Mesenchymal stem cell (in vitro differentiated cells and primary cell): ENCODE measurements around the gene ST7.

Experiments used
- DNase-seq: peaks from one replicate; pipeline ENCODE4 v3.0.0-alpha.2; 2013
- H2AFZ ChIP-seq: one replicate; pipeline ENCODE4 v1.6.1; 2013; ENCODE audit warnings: low read depth, mild to moderate bottlenecking, control low read depth, inconsistent platforms, low read length, moderate library complexity
- H2AK5ac ChIP-seq: 2 replicates; pipeline ENCODE4 v1.6.1; 2013; ENCODE audit warnings: low read length, moderate library complexity, mild to moderate bottlenecking, inconsistent platforms; ENCODE audit not compliant: severe bottlenecking
- H2BK120ac ChIP-seq: one replicate; pipeline ENCODE4 v1.6.1; 2013; ENCODE audit warnings: low read depth, mild to moderate bottlenecking, inconsistent platforms, low read length, moderate library complexity
- H2BK12ac ChIP-seq, 2 experiments: one replicate each; pipeline ENCODE4 v1.6.1; 2013; ENCODE audit warnings: inconsistent platforms in 2 of 2, low read length in 2 of 2, mild to moderate bottlenecking in 2 of 2, moderate library complexity in 2 of 2, control low read depth in 1 of 2
- H2BK15ac ChIP-seq: one replicate; pipeline ENCODE4 v1.6.1; 2013; ENCODE audit warnings: mild to moderate bottlenecking, low read depth, inconsistent platforms; ENCODE audit not compliant: poor library complexity, severe bottlenecking
- H2BK5ac ChIP-seq: 2 replicates; pipeline ENCODE4 v1.6.1; 2013; ENCODE audit warnings: low read depth, mild to moderate bottlenecking, low read length, control low read depth, inconsistent platforms; ENCODE audit not compliant: poor library complexity, severe bottlenecking
- H3K14ac ChIP-seq, 2 experiments: one replicate each; pipeline ENCODE4 v1.6.1; 2013; ENCODE audit warnings: inconsistent platforms in 2 of 2, low read length in 2 of 2, control low read depth in 1 of 2, mild to moderate bottlenecking in 1 of 2, moderate library complexity in 1 of 2
- H3K18ac ChIP-seq, 2 experiments: one replicate each; pipeline ENCODE4 v1.6.1; 2013; ENCODE audit warnings: inconsistent platforms in 2 of 2, low read length in 2 of 2, control low read depth in 1 of 2, low read depth in 1 of 2, mild to moderate bottlenecking in 1 of 2
- H3K23ac ChIP-seq, 2 experiments: one replicate each; pipeline ENCODE4 v1.6.1; 2013; ENCODE audit warnings: inconsistent platforms in 2 of 2, low read length in 2 of 2, mild to moderate bottlenecking in 2 of 2, moderate library complexity in 2 of 2, control low read depth in 1 of 2
- H3K27ac ChIP-seq: 2 replicates; pipeline ENCODE4 v1.5.1; 2013; ENCODE audit warnings: mild to moderate bottlenecking, moderate library complexity, low read length, control low read depth, inconsistent platforms; ENCODE audit not compliant: poor library complexity, severe bottlenecking
- H3K27me3 ChIP-seq, 2 experiments: 2 replicates each; pipeline versions ENCODE4 v1.6.1 to v1.7.0; 2013; ENCODE audit warnings: low read length in 2 of 2, mild to moderate bottlenecking in 2 of 2, moderate library complexity in 2 of 2, control low read depth in 1 of 2, inconsistent platforms in 1 of 2; ENCODE audit not compliant: control insufficient read depth in 1 of 2, insufficient read depth in 1 of 2
- H3K36me3 ChIP-seq, 2 experiments: 2 replicates each; pipeline versions ENCODE4 v1.6.1 to v1.7.0; 2013; ENCODE audit warnings: low read length in 2 of 2, control low read depth in 1 of 2, inconsistent platforms in 1 of 2, low read depth in 1 of 2, mild to moderate bottlenecking in 1 of 2; ENCODE audit not compliant: insufficient read depth in 2 of 2, control insufficient read depth in 1 of 2
- H3K4ac ChIP-seq, 2 experiments: one replicate each; pipeline ENCODE4 v1.6.1; 2013; ENCODE audit warnings: inconsistent platforms in 2 of 2, low read length in 2 of 2, mild to moderate bottlenecking in 2 of 2, moderate library complexity in 2 of 2, control low read depth in 1 of 2, low read depth in 1 of 2
- H3K4me1 ChIP-seq: 2 replicates; pipeline ENCODE4 v1.6.1; 2013; ENCODE audit warnings: low read depth, low read length, control low read depth; ENCODE audit not compliant: control insufficient read depth, insufficient read depth
- H3K4me2 ChIP-seq: 2 replicates; pipeline ENCODE4 v1.6.1; 2013; ENCODE audit warnings: low read length, mild to moderate bottlenecking, inconsistent platforms; ENCODE audit not compliant: poor library complexity, severe bottlenecking
- H3K4me3 ChIP-seq, 2 experiments: 2 replicates each; pipeline versions ENCODE4 v1.5.1 to v1.7.0; 2013; ENCODE audit warnings: low read length in 2 of 2, mild to moderate bottlenecking in 2 of 2, control low read depth in 1 of 2, low read depth in 1 of 2; ENCODE audit not compliant: insufficient read depth in 1 of 2
- H3K79me1 ChIP-seq: replicated peaks from 2 replicates; pipeline ENCODE4 v1.6.1; 2013; ENCODE audit warnings: mild to moderate bottlenecking, control low read depth, low read length, inconsistent platforms; ENCODE audit not compliant: poor library complexity, severe bottlenecking
- H3K9ac ChIP-seq: 2 replicates; pipeline ENCODE4 v1.7.0; 2013; ENCODE audit warnings: mild to moderate bottlenecking, low read length, moderate library complexity
- H3K9me3 ChIP-seq: 2 replicates; pipeline ENCODE4 v1.7.0; 2013; ENCODE audit warnings: mild to moderate bottlenecking, low read length; ENCODE audit not compliant: control insufficient read depth
- H4K8ac ChIP-seq: one replicate; pipeline ENCODE4 v1.6.1; 2013; ENCODE audit warnings: inconsistent platforms, mild to moderate bottlenecking, low read length, moderate library complexity
- H4K91ac ChIP-seq: one replicate; pipeline ENCODE4 v1.6.1; 2013; ENCODE audit warnings: mild to moderate bottlenecking, low read length, inconsistent platforms
- WGBS: methylation state at CpG from one replicate; pipeline ENCODE4 v1.1.7; 2013; ENCODE audit warnings: mixed read lengths; 5-methylcytosine and 5-hydroxymethylcytosine counted together

Gene ST7

GRCh38 chr7:117020591-117020973, 67.3 kb downstream of the ST7 start:
- Histone ChIP-seq H2AK5ac (no peak overlapping the region), H2BK5ac (no peak overlapping the region), H3K79me1 (peaks cover 11% of the 10 kb centered on the region), H3K23ac (no peak overlapping the region), H3K4me1 (peaks cover 3% of the 10 kb centered on the region), H3K4ac (no peak overlapping the region), H4K8ac (no peak overlapping the region), H3K4me3 (peak overlapping the region in 1 of 2 experiments; percentile 73), H2BK15ac (no peak overlapping the region), H3K27me3 (no peaks in the 10 kb centered on the region), H2BK12ac (no peak overlapping the region), H2BK120ac (no peak overlapping the region), H3K9me3 (no peaks in the 10 kb centered on the region), H3K4me2 (peak overlapping the region; percentile 84), H3K36me3 (no peaks in the 10 kb centered on the region), H3K14ac (no peak overlapping the region), H4K91ac (no peak overlapping the region), H3K9ac (peak overlapping the region; percentile 88), H3K27ac (peak overlapping the region; percentile 83), H3K18ac (no peak overlapping the region), H2AFZ (no peak overlapping the region)
- whole genome bisulfite sequencing, result 33% methylated on average over 1 of the region's 1 CpG
- DNase-seq, result no peak

- H2BK5ac ChIP-seq, result no peak overlapping the region
- H4K8ac ChIP-seq, result no peak overlapping the region
- DNase-seq, result no peak
- H2BK120ac ChIP-seq, result no peak overlapping the region
- no peaks in the 10 kb centered on the region for H3K27me3 ChIP-seq
- peaks cover 11% of the 10 kb centered on the region for H3K79me1 ChIP-seq
- no peak overlapping the region for H3K27ac ChIP-seq
- no peak overlapping the region for H2AK5ac ChIP-seq
- WGBS, result 96% methylated on average over 1 of the region's 2 CpGs
- H2BK15ac ChIP-seq, result no peak overlapping the region
- no peak overlapping the region for H3K14ac ChIP-seq
- no peaks in the 10 kb centered on the region for H3K9me3 ChIP-seq
- no peak overlapping the region for H3K18ac ChIP-seq
- H3K23ac ChIP-seq, result no peak overlapping the region
- H2BK12ac ChIP-seq, result no peak overlapping the region
- peak overlapping the region; percentile 88 for H3K9ac ChIP-seq
- peaks cover 3% of the 10 kb centered on the region for H3K4me1 ChIP-seq
- H3K4me3 ChIP-seq, result no peak overlapping the region
- no peak overlapping the region for H2AFZ ChIP-seq
- no peak overlapping the region for H3K4ac ChIP-seq
- H3K4me2 ChIP-seq, result no peak overlapping the region
- H3K36me3 ChIP-seq, result no peaks in the 10 kb centered on the region
- H4K91ac ChIP-seq, result no peak overlapping the region
Measured at GRCh38 chr7:117021366-117021765, 68.1 kb downstream of the ST7 start.

DNA sequence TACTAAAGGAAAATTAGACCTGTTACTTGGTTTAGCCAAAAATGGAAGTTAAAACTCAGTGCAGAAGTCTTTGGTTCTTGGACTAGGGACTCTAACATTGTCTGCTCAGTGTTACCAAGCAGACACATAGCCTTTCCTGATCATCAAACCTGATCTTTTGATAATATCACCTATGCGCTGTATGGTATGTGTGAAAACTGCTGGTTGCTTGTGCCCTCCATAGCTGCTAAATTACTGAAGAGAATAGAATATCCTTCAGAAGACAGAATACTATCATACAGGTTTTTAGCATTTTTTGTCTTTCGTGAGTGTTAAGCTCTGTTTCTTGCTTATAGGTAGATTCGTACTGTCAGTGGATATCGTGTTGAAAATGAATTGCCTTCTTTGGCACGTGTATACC, 68.7 kb downstream of the ST7 start:
- Histone ChIP-seq H3K23ac (no peak overlapping the region), H3K36me3 (no peaks in the 10 kb centered on the region), H3K9me3 (no peaks in the 10 kb centered on the region), H2BK5ac (no peak overlapping the region), H3K79me1 (peaks cover 14% of the 10 kb centered on the region), H2AFZ (no peak overlapping the region), H3K4me3 (no peak overlapping the region), H4K91ac (no peak overlapping the region), H2BK120ac (no peak overlapping the region), H3K14ac (no peak overlapping the region), H3K4ac (no peak overlapping the region), H3K4me2 (no peak overlapping the region), H2AK5ac (no peak overlapping the region), H3K4me1 (peaks cover 3% of the 10 kb centered on the region), H3K27ac (no peak overlapping the region), H2BK12ac (no peak overlapping the region), H3K27me3 (no peaks in the 10 kb centered on the region), H3K18ac (no peak overlapping the region), H4K8ac (no peak overlapping the region), H2BK15ac (no peak overlapping the region), H3K9ac (no peak overlapping the region)
- no peak for DNase-seq
- WGBS, result 94% methylated on average over 3 of the region's 5 CpGs

DNA sequence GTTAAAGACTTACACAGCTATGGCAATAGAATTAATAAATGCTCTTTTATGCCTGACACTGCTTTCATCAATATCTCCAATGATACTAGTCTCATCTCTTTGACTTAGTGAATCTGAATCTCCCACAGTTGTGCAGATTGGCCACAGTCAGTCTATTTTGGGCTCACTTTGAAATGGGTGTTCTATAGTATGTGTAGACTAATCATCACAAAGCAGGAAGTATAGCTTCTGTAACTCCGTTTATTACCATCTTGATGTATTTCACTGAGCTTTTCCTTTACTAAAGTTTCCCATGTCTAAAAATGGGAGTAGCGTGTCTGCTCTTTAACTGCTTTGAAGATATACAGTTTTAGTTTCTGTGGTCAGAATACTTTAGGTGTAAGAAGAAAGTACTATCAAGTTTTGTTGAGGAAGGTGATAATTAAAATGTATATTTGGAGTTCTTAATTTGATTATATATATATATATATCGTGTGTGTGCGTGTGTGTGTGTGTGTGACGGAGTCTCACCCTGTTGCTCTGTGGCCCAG, 70.1 kb downstream of the ST7 start:
- Histone ChIP-seq H2AFZ (no peak overlapping the region), H3K4me1 (peaks cover 3% of the 10 kb centered on the region), H2BK120ac (no peak overlapping the region), H2BK12ac (no peak overlapping the region), H3K27me3 (no peaks in the 10 kb centered on the region), H2BK15ac (no peak overlapping the region), H3K18ac (no peak overlapping the region), H3K9ac (no peak overlapping the region), H3K14ac (no peak overlapping the region), H3K27ac (no peak overlapping the region), H4K8ac (no peak overlapping the region), H3K4me2 (no peak overlapping the region), H3K4ac (no peak overlapping the region), H2AK5ac (no peak overlapping the region), H3K4me3 (no peak overlapping the region), H4K91ac (no peak overlapping the region), H2BK5ac (no peak overlapping the region), H3K23ac (no peak overlapping the region), H3K9me3 (no peaks in the 10 kb centered on the region), H3K36me3 (no peaks in the 10 kb centered on the region), H3K79me1 (peaks cover 12% of the 10 kb centered on the region)
- DNase-seq, result no peak
- WGBS, result 93% methylated on average over 4 of the region's 5 CpGs
